ENCODE measurements around the gene KIF5A. TPM values are rescaled to one million over a fixed set of nuclear protein-coding genes. Genes with fewer than 3 reads are reported as not detected.
"Not testable (repeated sequence)": the region's sequence is repeated elsewhere in the genome, so short reads cannot be mapped to it uniquely, and the experiment has no call there.

The KIF5A gene
- total and polyA plus RNA-seq, 3 donors from 2014 or later = 6.8 to 9.1 (median 8.4) TPM

DNA sequence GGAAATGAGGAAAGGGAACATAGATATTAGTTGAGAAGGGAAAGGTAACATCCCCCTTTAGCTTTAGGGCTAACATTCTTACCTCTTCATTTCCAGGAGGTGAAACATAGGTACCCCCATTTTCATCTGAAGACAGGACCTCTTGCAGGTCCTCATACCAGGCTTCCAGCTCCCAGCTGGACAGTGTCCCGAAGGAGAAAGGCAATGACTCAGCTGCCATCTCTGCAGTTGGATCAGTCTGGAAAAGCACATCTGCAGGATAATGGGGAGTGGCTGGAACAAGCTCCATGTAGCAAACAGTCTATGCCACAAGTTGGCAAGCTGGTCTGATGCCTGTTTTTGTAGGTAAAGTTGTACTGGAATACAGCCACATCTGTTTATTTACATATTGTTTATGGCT is 32.7 kb upstream of the KIF5A start:
- H3K4me1 ChIP-seq = peaks cover 28% of the 10 kb centered on the region
- 0 to 38% methylated on average over 1 of the region's 1 CpG for WGBS, 2 donors
- no peaks in the 10 kb centered on the region for H3K27me3 ChIP-seq
- H3K9me3 ChIP-seq = no peaks in the 10 kb centered on the region
- intact Hi-C loops (cut with DNase I; ENCODE audit: low total_unique reads) = no loop called here
- H3K27ac ChIP-seq = peak overlapping the region in 1 of 2 donors; percentile 99
- H3K4me3 ChIP-seq = no peak overlapping the region
- H3K36me3 ChIP-seq (ENCODE audit: low read depth, missing control alignments) = no peaks in the 10 kb centered on the region
- TF ChIP-seq, protein P1, sequence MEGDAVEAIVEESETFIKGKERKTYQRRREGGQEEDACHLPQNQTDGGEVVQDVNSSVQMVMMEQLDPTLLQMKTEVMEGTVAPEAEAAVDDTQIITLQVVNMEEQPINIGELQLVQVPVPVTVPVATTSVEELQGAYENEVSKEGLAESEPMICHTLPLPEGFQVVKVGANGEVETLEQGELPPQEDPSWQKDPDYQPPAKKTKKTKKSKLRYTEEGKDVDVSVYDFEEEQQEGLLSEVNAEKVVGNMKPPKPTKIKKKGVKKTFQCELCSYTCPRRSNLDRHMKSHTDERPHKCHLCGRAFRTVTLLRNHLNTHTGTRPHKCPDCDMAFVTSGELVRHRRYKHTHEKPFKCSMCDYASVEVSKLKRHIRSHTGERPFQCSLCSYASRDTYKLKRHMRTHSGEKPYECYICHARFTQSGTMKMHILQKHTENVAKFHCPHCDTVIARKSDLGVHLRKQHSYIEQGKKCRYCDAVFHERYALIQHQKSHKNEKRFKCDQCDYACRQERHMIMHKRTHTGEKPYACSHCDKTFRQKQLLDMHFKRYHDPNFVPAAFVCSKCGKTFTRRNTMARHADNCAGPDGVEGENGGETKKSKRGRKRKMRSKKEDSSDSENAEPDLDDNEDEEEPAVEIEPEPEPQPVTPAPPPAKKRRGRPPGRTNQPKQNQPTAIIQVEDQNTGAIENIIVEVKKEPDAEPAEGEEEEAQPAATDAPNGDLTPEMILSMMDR (IDR thresholded peaks at IDR 0.05) = no peak
- no peak for TF ChIP-seq POLR2A (IDR thresholded peaks at IDR 0.05)
- no peak for DNase-seq

DNA sequence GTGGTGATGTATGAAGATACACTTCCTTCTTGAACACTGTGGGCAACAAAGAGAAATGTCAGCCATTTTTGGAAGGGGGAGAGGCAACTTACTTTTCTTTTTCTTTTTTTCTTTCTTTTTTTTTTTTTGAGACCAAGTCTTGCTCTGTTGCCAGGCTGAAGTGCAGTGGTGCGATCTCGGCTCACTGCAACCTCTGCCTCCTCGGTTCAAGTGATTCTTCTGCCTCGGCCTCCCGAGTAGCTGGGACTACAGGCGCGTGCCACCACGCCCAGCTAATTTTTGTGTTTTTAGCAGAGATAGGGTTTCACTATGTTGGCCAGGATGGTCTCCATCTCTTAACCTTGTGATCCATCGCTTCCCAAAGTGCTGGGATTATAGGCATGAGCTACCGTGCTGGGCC is 32.1 kb upstream of the KIF5A start:
- H3K36me3 ChIP-seq (ENCODE audit: low read depth, missing control alignments); intact Hi-C loops (cut with DNase I; ENCODE audit: low total_unique reads): not testable (repeated sequence)
- H3K27ac ChIP-seq = peak overlapping the region in 1 of 2 donors; percentile 99

DNA sequence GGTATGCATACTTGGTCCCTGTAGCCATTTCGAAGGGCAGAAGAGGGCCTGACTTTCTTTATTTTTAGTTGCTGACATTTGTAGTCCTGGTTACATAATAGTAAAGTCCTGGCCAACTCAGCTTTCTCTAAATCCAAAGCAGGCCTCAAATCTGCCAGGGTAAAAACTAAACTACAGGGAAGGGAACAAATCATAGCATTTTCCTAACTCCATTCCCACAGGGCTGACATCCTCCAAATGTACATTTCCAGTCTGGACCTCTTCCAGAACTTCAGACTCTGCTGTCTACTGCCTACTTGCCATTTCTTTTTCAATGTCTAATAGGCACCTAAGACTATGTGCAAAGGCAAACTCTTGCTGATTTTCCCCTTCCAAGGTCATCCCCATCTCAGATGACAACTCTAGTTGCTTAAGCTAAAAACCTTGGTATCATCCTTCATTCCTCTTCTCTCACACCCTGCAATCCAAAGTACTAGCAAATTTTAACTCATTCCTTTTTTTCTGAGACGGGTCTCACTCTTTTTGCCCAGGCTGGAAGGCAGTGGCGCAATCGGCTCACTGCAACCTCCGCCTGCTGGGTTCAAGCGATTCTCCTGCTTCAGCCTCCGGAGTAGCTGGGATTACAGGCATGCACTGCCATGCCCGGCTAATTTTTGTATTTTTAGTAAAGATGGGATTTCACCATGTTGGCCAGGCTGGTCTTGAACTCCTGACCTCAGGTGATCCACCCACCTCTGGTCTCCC is 31.5 kb upstream of the KIF5A start:
- intact Hi-C loops (cut with DNase I; ENCODE audit: low total_unique reads) = no loop called here
- DNase-seq = no peak
- TF ChIP-seq POLR2A (IDR thresholded peaks at IDR 0.05) = no peak
- H3K9me3 ChIP-seq = no peaks in the 10 kb centered on the region
- WGBS, 2 donors = 71 to 84% methylated on average over 8 of the region's 8 CpGs
- H3K27ac ChIP-seq = peak overlapping the region in 1 of 2 donors; percentile 99
- H3K4me1 ChIP-seq = peaks cover 30% of the 10 kb centered on the region
- no peak overlapping the region for H3K4me3 ChIP-seq
- no peaks in the 10 kb centered on the region for H3K36me3 ChIP-seq (ENCODE audit: low read depth, missing control alignments)
- no peaks in the 10 kb centered on the region for H3K27me3 ChIP-seq

More for the DNA sequence above, 32.1 kb upstream of the KIF5A start:
- H3K9me3 ChIP-seq, H3K4me3 ChIP-seq, H3K27me3 ChIP-seq, DNase-seq: not testable (repeated sequence)
- 80 to 82% methylated on average over 10 of the region's 10 CpGs for WGBS, 2 donors
- peaks cover 28% of the 10 kb centered on the region for H3K4me1 ChIP-seq

DNA sequence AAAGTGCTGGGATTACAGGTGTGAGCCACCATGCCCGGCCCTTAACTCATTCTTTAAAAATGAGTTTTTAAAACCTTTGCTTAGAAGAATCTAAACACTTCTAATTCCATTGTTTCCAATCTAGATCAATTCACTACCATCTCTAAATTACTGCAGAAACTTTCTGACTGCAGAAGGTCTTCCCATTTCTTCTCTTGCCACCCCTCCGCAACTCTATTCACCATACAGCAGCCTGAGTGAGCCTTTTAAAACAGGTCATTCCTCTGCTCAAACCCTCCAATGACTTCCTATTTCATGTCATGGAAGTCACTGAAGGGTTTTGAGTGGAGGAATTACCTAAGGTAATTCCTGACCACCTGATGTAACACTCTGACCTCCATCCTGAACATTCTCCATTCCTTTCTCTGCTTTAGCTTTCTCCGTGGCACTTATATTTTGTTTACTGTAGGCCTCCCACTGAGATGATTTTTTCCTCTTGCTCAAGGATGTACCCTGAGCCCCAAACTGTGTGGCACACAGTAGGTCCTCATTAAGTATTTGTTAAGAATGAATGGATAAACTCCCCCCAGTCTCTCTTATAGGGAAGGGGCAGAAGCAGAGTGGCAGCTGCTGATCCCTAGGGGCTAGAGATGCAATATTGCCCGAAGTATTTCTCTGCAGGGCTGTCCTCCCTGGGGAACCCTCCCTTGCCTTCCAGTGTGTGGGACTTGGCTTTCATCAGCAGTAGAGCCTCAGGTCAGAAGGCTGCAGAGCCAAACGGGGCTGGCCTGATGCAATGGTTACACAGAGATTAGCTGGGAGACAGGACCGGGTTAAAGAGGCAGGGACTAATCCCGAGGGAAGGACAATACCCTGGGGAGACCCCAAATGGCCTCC is 30.7 kb upstream of the KIF5A start:
- DNase-seq = peak; percentile 26

DNA sequence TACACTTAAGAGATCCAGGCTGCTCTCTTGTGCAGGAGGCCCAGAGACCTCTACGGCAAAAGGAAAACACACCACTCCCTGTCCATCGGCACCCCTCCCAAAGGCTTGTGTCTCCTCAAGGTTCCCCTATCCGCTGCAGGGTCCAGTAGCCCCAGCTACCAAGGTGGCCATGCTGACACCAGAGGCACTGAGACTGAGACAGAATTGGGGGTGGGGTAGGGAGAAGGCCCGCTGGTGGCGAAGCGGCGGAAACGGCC is 30.1 kb upstream of the KIF5A start:
- H3K36me3 ChIP-seq (ENCODE audit: low read depth, missing control alignments) = no peaks in the 10 kb centered on the region
- intact Hi-C loops (cut with DNase I; ENCODE audit: low total_unique reads) = no loop called here
- peak overlapping the region; percentile 97 to 99 for H3K27ac ChIP-seq
- no peak for TF ChIP-seq POLR2A (IDR thresholded peaks at IDR 0.05)
- TF ChIP-seq, protein P1 (IDR thresholded peaks at IDR 0.05) = no peak
- peak overlapping the region; percentile 90 to 97 for H3K4me3 ChIP-seq
- DNase-seq = no peak
- no peaks in the 10 kb centered on the region for H3K9me3 ChIP-seq
- no peaks in the 10 kb centered on the region for H3K27me3 ChIP-seq
- H3K4me1 ChIP-seq = peaks cover 43% of the 10 kb centered on the region
- 0% methylated on average over 3 to 8 of the region's 8 CpGs for WGBS, 2 donors

More for the DNA sequence above, 30.7 kb upstream of the KIF5A start:
- WGBS, 2 donors = 28 to 32% methylated on average over 7 of the region's 7 CpGs
- Histone ChIP-seq H3K4me1 (peaks cover 38% of the 10 kb centered on the region), H3K27me3 (no peaks in the 10 kb centered on the region), H3K4me3 (peak overlapping the region; percentile 90 to 97), H3K9me3 (no peaks in the 10 kb centered on the region), H3K27ac (peak overlapping the region; percentile 97 to 99), H3K36me3 (ENCODE audit: low read depth, missing control alignments) (no peaks in the 10 kb centered on the region)
- no peak for TF ChIP-seq POLR2A (IDR thresholded peaks at IDR 0.05)
- TF ChIP-seq, protein P1 (IDR thresholded peaks at IDR 0.05) = no peak
- intact Hi-C loops (cut with DNase I; ENCODE audit: low total_unique reads) = no loop called here
